D721Med (cell line): ENCODE results near the gene CLDN22.

Experiments
- DNase-seq: peaks from one replicate; pipeline ENCODE4 v3.0.0; 2011; ENCODE audit warnings: low spot score; ENCODE audit not compliant: insufficient read length
- FAIRE-seq: peaks from 2 replicates; lab custom pipeline; 2011; peaks lifted over from hg19 to GRCh38; lab: Jason Lieb, UNC
- CTCF ChIP-seq: IDR thresholded peaks from 2 replicates; pipeline ENCODE4 v1.5.1; 2012; ENCODE audit warnings: mild to moderate bottlenecking, control low read depth; ENCODE audit not compliant: insufficient read depth; ENCODE audit errors: missing control alignments

CLDN22 gene

GRCh38 chr4:183323295-183323694, 3.2 kb upstream of the CLDN22 start:
- no peak for TF ChIP-seq CTCF
- DNase-seq, result no peak
- no peak for FAIRE-seq

- no peak for FAIRE-seq
- no peak for DNase-seq
- TF ChIP-seq CTCF, result no peak
Measured at GRCh38 chr4:183322326-183322725, 2.2 kb upstream of the CLDN22 start, which contains the start of gene CLDN24. Gene CLDN24, minus strand, starts transcription at chr4:183322426. Its CDS starts 0 bp downstream, at chr4:183322426.

GRCh38 chr4:183321516-183321915, 1.4 kb upstream of the CLDN22 start:
- FAIRE-seq (no peak), DNase-seq (no peak)
- TF ChIP-seq CTCF, result no peak

GRCh38 chr4:183321079-183321478, 1.0 kb upstream of the CLDN22 start:
- no peak for FAIRE-seq
- no peak for TF ChIP-seq CTCF
- no peak for DNase-seq

- FAIRE-seq (no peak), DNase-seq (no peak)
- TF ChIP-seq CTCF, result no peak
Measured at GRCh38 chr4:183318656-183319055, 1.4 kb downstream of the CLDN22 start.

GRCh38 chr4:183314806-183315205, 5.3 kb downstream of the CLDN22 start:
- no peak for FAIRE-seq
- TF ChIP-seq CTCF, result no peak
- no peak for DNase-seq

- TF ChIP-seq CTCF, result no peak
- FAIRE-seq (no peak), DNase-seq (no peak)
Measured at GRCh38 chr4:183314336-183314735, 5.7 kb downstream of the CLDN22 start.
